Muscle layer of duodenum (tissue), 2 donors: Measurements from ENCODE around the gene COL25A1.

Source experiments
- H3K27ac ChIP-seq: one replicate; pipeline ENCODE4 v1.7.0; 2013; ENCODE audit warnings: mild to moderate bottlenecking, low read length
- H3K27me3 ChIP-seq: one replicate; pipeline ENCODE4 v1.7.0; 2013; ENCODE audit warnings: low read depth, mild to moderate bottlenecking, control low read depth, low read length
- H3K36me3 ChIP-seq, 2 donors: one replicate each; pipeline ENCODE4 v1.7.0; 2013; ENCODE audit warnings: low read length in 2 of 2, control low read depth in 1 of 2, mild to moderate bottlenecking in 1 of 2; ENCODE audit not compliant: insufficient read depth in 2 of 2, control insufficient read depth in 1 of 2
- H3K4me1 ChIP-seq, 2 donors: one replicate each; pipeline ENCODE4 v1.7.0; 2013; ENCODE audit warnings: low read length in 2 of 2, mild to moderate bottlenecking in 2 of 2, control low read depth in 1 of 2, moderate library complexity in 1 of 2; ENCODE audit not compliant: insufficient read depth in 2 of 2, control insufficient read depth in 1 of 2
- H3K4me3 ChIP-seq, 2 donors: one replicate each; pipeline ENCODE4 v1.7.0; 2013; ENCODE audit warnings: low read length in 2 of 2, low read depth in 1 of 2, mild to moderate bottlenecking in 1 of 2
- H3K9me3 ChIP-seq, 2 donors: one replicate each; pipeline ENCODE4 v1.7.0; 2013; ENCODE audit warnings: low read length in 2 of 2, control low read depth in 1 of 2, mild to moderate bottlenecking in 1 of 2; ENCODE audit not compliant: control insufficient read depth in 1 of 2
- donor health status: healthy.

COL25A1 gene

GRCh38 chr4:108972613-108973283, 329.7 kb downstream of the COL25A1 start:
- Histone ChIP-seq H3K27ac (no peak overlapping the region), H3K36me3 (no peaks in the 10 kb centered on the region), H3K9me3 (no peaks in the 10 kb centered on the region), H3K4me3 (no peak overlapping the region), H3K27me3 (no peaks in the 10 kb centered on the region), H3K4me1 (no peaks in the 10 kb centered on the region)

GRCh38 chr4:108971473-108971872, 331.0 kb downstream of the COL25A1 start:
- no peaks in the 10 kb centered on the region for H3K36me3 ChIP-seq
- H3K27me3 ChIP-seq = no peaks in the 10 kb centered on the region
- H3K4me1 ChIP-seq = no peaks in the 10 kb centered on the region
- H3K9me3 ChIP-seq = no peaks in the 10 kb centered on the region
- no peak overlapping the region for H3K4me3 ChIP-seq
- H3K27ac ChIP-seq = no peak overlapping the region

- no peak overlapping the region for H3K27ac ChIP-seq
Measured at GRCh38 chr4:108965472-108966076, 336.9 kb downstream of the COL25A1 start.

GRCh38 chr4:108965016-108965415, 337.4 kb downstream of the COL25A1 start:
- H3K4me1 ChIP-seq = no peaks in the 10 kb centered on the region
- no peaks in the 10 kb centered on the region for H3K36me3 ChIP-seq
- H3K4me3 ChIP-seq = no peak overlapping the region
- no peaks in the 10 kb centered on the region for H3K9me3 ChIP-seq
- no peaks in the 10 kb centered on the region for H3K27me3 ChIP-seq
- no peak overlapping the region for H3K27ac ChIP-seq

More at GRCh38 chr4:108965472-108966076, 336.9 kb downstream of the COL25A1 start:
- Histone ChIP-seq H3K4me3 (no peak overlapping the region), H3K9me3 (no peaks in the 10 kb centered on the region), H3K4me1 (no peaks in the 10 kb centered on the region), H3K36me3 (no peaks in the 10 kb centered on the region), H3K27me3 (no peaks in the 10 kb centered on the region)

- Histone ChIP-seq H3K36me3 (no peaks in the 10 kb centered on the region), H3K9me3 (no peaks in the 10 kb centered on the region), H3K27me3 (no peaks in the 10 kb centered on the region), H3K4me3 (no peak overlapping the region), H3K27ac (no peak overlapping the region), H3K4me1 (no peaks in the 10 kb centered on the region)
Measured at GRCh38 chr4:108963910-108964309, 338.5 kb downstream of the COL25A1 start.

GRCh38 chr4:108959491-108959890, 343.0 kb downstream of the COL25A1 start:
- Histone ChIP-seq H3K36me3 (no peaks in the 10 kb centered on the region), H3K9me3 (no peaks in the 10 kb centered on the region), H3K27ac (no peak overlapping the region), H3K4me3 (no peak overlapping the region), H3K27me3 (no peaks in the 10 kb centered on the region), H3K4me1 (no peaks in the 10 kb centered on the region)

GRCh38 chr4:108954880-108955279, 347.6 kb downstream of the COL25A1 start:
- Histone ChIP-seq H3K27me3 (no peaks in the 10 kb centered on the region), H3K27ac (no peak overlapping the region), H3K4me1 (no peaks in the 10 kb centered on the region), H3K36me3 (no peaks in the 10 kb centered on the region), H3K4me3 (no peak overlapping the region), H3K9me3 (no peaks in the 10 kb centered on the region)

GRCh38 chr4:108953941-108954340, 348.5 kb downstream of the COL25A1 start:
- Histone ChIP-seq H3K27me3 (no peaks in the 10 kb centered on the region), H3K4me1 (no peaks in the 10 kb centered on the region), H3K9me3 (no peaks in the 10 kb centered on the region), H3K27ac (no peak overlapping the region), H3K4me3 (no peak overlapping the region), H3K36me3 (no peaks in the 10 kb centered on the region)

- no peaks in the 10 kb centered on the region for H3K27me3 ChIP-seq
- H3K4me1 ChIP-seq = no peaks in the 10 kb centered on the region
- no peak overlapping the region for H3K4me3 ChIP-seq
- H3K9me3 ChIP-seq = no peaks in the 10 kb centered on the region
- H3K27ac ChIP-seq = no peak overlapping the region
- H3K36me3 ChIP-seq = no peaks in the 10 kb centered on the region
Measured at GRCh38 chr4:108950158-108950915, 352.1 kb downstream of the COL25A1 start.

- no peak overlapping the region for H3K4me3 ChIP-seq
- no peaks in the 10 kb centered on the region for H3K9me3 ChIP-seq
- no peaks in the 10 kb centered on the region for H3K4me1 ChIP-seq
- no peaks in the 10 kb centered on the region for H3K36me3 ChIP-seq
- no peak overlapping the region for H3K27ac ChIP-seq
- no peaks in the 10 kb centered on the region for H3K27me3 ChIP-seq
Measured at GRCh38 chr4:108947526-108947925, 354.9 kb downstream of the COL25A1 start.

- no peaks in the 10 kb centered on the region for H3K4me1 ChIP-seq
- H3K4me3 ChIP-seq = no peak overlapping the region
Measured at GRCh38 chr4:108946237-108946636, 356.2 kb downstream of the COL25A1 start.

More at GRCh38 chr4:108946237-108946636, 356.2 kb downstream of the COL25A1 start:
- H3K9me3 ChIP-seq = no peaks in the 10 kb centered on the region
- no peak overlapping the region for H3K27ac ChIP-seq
- no peaks in the 10 kb centered on the region for H3K27me3 ChIP-seq
- no peaks in the 10 kb centered on the region for H3K36me3 ChIP-seq
